BJ (cell line): ENCODE results near the gene HTRA2. TPM values are rescaled to one million over a fixed set of nuclear protein-coding genes. Genes with fewer than 3 reads are reported as not detected.

Experiments used
- CTCF ChIA-PET: fragments of 350-600 bp; formaldehyde crosslinking; extraction: SDS; loops from one replicate; lab custom pipeline; 2021; ENCODE audit warnings: antibody characterized with exemption, inconsistent platforms; lab: Yijun Ruan, JAX
- POLR2A ChIA-PET: fragments of 300-600 bp; sonication (Branson Sonifier 250); formaldehyde crosslinking; extraction: SDS; loops from one replicate; lab custom pipeline; 2021; ENCODE audit warnings: antibody characterized with exemption; lab: Charles Lee
- DNase-seq: peaks from one replicate; pipeline ENCODE4 v3.0.0-alpha.2; 2011; ENCODE audit warnings: low read depth
- H3K27me3 ChIP-seq: 2 replicates; pipeline ENCODE4 v1.6.0; 2011; ENCODE audit warnings: low read length; ENCODE audit not compliant: control insufficient read depth, insufficient read depth
- H3K36me3 ChIP-seq: 2 replicates; pipeline ENCODE4 v1.5.1; 2011; ENCODE audit warnings: low read length; ENCODE audit not compliant: control insufficient read depth, insufficient read depth
- H3K4me3 ChIP-seq: 2 replicates; pipeline ENCODE4 v1.5.1; 2011; ENCODE audit warnings: low read depth, mild to moderate bottlenecking, control low read depth, low read length
- CTCF ChIP-seq: IDR thresholded peaks from 2 replicates; pipeline ENCODE4 v1.5.1; 2011; ENCODE audit warnings: low read depth, mild to moderate bottlenecking, control low read depth, inconsistent platforms, low read length, moderate library complexity; ENCODE audit not compliant: insufficient read depth
- polyA plus RNA-seq: library from polyadenylated mRNA; depleted of rRNA; stranded (reverse); fragments of >200 nt; gene quantifications from 2 replicates; pipeline ENCODE4 v1.2.3, GENCODE V29; 2011

HTRA2 gene
- polyA plus RNA-seq, 1 experiment = 36.1 TPM

GRCh38 chr2:74551530-74551929 lies 21.8 kb downstream of the HTRA2 start:
- H3K36me3 ChIP-seq = peaks cover 2% of the 10 kb centered on the region
- no peak for TF ChIP-seq CTCF
- H3K27me3 ChIP-seq = no peaks in the 10 kb centered on the region
- CTCF ChIA-PET = interaction anchor here (1.1 kb wide), 1 partner anchor 24 kb away, joined by 3 read pairs; no protein-coding TSS in a partner anchor
- POLR2A ChIA-PET = no interaction called here
- DNase-seq = no peak
- H3K4me3 ChIP-seq = no peak overlapping the region

DNA sequence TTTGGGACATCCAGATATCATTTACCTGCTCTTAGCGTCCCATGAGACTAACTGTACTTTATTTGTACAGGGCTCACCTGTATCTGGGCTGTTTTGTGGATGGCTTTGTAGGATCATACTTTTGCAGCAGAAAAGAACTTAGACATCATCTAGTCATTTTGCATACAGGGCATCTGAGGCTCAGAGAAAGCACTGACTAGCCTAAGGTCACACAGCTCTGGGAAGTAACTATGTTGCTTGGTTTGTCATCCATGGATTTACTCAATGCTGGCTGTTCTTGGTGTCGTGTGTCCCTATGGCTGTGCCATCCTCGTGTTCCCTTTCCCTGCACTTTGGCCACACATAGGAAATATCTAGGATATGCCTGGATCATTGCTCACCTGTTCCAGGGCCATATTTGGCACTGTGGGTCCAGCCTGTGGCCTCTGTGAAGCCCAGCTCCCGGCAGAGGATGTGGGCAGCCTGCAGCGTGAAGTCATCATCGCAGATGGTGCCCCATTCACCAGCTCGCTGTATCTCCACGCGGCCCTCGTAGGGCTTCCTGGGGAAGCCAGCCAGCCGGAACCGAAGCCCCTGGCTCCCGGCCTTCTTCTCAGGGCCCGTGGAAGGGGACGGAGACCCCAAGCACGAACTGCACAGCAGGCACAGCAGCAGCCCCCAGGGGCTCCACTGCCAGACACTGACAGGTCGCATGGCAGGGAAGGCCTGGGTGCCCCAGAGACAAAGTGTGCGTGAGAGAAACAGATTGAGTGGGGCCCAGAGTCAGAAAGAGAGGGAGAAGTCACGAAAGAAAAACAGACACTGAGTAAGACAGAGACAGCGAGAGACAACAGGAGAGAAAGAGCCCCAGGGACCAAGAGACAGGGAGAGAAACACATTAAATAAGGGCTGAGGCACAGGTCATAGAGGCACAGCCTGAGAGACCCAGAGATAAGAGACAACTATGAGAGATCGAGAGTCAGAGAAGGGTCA lies 22.5 kb downstream of the HTRA2 start:
- Histone ChIP-seq H3K27me3 (no peaks in the 10 kb centered on the region), H3K36me3 (peaks cover 4% of the 10 kb centered on the region), H3K4me3 (peak overlapping the region; percentile 54)
- no peak for DNase-seq
- TF ChIP-seq CTCF = no peak
- ChIA-PET CTCF (interaction anchor here (1.0 to 1.1 kb wide), 2 partner anchors 23 to 49 kb away, joined by 3 read pairs; no protein-coding TSS in a partner anchor), POLR2A (no interaction called here)

DNA sequence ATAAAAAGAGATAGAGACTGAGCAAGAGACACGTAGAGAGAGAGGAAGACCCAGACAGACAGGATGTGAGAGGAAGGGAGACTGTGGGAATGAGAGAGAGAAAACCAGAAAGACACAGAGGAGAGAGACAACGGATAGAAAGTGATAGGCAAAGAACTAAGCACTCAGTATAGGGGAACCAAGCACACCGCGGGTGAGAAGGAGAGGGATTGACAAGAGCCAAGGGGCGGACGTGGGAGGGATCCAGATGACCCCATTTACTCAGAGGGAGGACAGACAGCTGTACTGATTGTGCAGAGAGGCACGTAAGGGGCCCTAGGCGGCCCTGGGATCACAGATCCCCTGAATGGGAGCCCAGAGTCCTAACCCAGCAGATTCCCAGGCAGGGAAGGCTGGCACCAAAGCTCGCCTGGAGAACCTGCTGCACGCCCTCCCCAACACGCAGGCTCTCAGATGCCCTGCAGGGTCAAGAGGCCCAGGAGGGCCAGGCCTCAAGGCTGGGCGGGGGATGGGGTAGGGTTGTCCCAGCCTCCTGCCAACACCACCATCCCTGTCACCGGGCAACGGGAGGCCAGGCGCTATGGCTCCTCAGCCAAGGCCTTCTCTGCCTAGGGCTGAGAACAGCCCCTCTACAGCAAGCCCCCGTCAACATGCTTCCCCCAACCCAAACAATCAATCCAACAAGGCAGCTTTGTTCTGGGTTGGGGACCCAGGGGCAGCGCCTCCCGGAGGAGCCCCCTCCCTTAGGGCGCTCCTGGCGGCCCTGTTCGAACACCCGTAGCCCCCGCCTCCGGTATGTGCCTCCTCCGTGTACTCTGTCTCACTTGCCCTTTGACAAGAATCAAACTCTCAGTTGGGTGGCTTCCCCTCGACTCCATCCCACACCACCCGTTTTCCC lies 23.4 kb downstream of the HTRA2 start:
- CTCF ChIA-PET = interaction anchor here (1.0 to 1.6 kb wide), 3 partner anchors 13 to 48 kb away, joined by 3 to 6 read pairs (median 3); no protein-coding TSS in a partner anchor
- POLR2A ChIA-PET = interaction anchor here (1.0 kb wide), 1 partner anchor 14 kb away, joined by 3 read pairs; no protein-coding TSS in a partner anchor
- no peak for DNase-seq
- no peak for TF ChIP-seq CTCF
- Histone ChIP-seq H3K27me3 (no peaks in the 10 kb centered on the region), H3K4me3 (peak overlapping the region; percentile 54), H3K36me3 (peaks cover 4% of the 10 kb centered on the region)

DNA sequence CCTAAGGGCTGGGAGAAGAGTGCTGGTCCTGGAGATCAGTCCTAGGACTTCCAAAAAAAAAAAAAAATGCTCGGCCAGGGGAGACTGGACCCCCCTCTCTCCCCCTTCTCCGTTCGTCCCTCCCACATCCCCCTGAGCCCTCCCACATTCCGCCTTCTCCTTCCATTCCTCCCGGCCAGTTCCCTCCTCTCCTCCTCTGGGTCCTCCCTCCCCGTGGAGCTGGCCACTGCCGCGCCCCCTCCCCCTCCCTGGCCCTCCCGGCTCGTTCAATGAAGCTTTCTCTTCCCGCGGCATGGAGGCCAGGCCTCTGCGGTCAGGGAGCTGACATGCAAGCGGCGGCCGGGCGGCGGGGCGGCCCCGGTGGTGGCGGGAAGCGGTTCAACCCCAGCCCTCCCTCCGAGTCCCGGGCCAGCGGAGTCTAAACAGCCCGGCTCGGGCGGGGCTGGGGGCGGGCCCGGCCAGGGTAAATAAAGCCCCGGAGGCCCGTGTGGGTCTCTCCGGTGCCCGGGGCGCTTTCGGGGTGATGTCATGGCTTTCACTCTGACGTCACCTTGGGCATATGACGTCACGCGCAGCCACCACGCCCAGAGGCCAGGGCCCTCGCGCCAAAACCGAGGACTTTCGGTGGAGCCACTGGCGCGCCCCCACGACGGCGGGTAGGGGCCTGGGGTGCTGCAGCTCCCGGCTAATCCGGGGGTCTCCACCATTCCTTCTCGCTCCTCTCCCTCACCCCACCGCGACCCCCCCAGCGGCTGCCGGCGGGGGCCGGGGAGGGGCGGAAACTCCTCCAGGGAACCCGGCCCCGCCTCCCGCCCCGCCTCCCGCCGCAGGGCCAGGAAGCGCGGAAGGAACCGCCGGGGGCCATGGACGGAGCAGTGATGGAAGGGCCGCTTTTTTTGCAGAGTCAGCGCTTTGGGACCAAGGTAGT lies 24.4 kb downstream of the HTRA2 start, which contains the start of the genes DOK1 and LOXL3:
DOK1 (plus strand) TSS at position 829 of the 928 bp plus-strand sequence; CDS start at position 864, 35 bp downstream.
LOXL3 (minus strand) TSS at position 51 of the 928 bp plus-strand sequence. CDS start 1,308 bp downstream, outside the sequence.
- Histone ChIP-seq H3K36me3 (peaks cover 4% of the 10 kb centered on the region), H3K27me3 (no peaks in the 10 kb centered on the region), H3K4me3 (peak within 1 kb of the TSS; percentile 54)
- no peak for TF ChIP-seq CTCF
- peak; percentile 50 for DNase-seq
- ChIA-PET POLR2A (interaction anchor here (1.0 kb wide), 1 partner anchor 13 kb away, joined by 3 read pairs; no protein-coding TSS in a partner anchor), CTCF (interaction anchor here (1.6 kb wide), 1 partner anchor 12 kb away, joined by 6 read pairs; no protein-coding TSS in a partner anchor)
